BE2C (cell line): ENCODE measurements around the gene CCRL2.

Experiments
- DNase-seq: peaks from one replicate; pipeline ENCODE4 v3.0.0-alpha.2; 2020
- H3K27me3 ChIP-seq: fragments of 250-450 bp; sonication (Bioruptor Pico); 2 replicates; pipeline ENCODE4 v1.5.1; 2020; ENCODE audit warnings: mild to moderate bottlenecking
- H3K36me3 ChIP-seq: fragments of 250-450 bp; sonication (Bioruptor Pico); 2 replicates; pipeline ENCODE4 v1.5.1; 2020; ENCODE audit warnings: mild to moderate bottlenecking
- H3K4me1 ChIP-seq: fragments of 250-450 bp; sonication (Bioruptor Pico); 2 replicates; pipeline ENCODE4 v1.5.1; 2020
- H3K4me3 ChIP-seq: 2 replicates; pipeline ENCODE4 v1.5.1; 2011; ENCODE audit warnings: low read depth, low read length
- H3K9me3 ChIP-seq: fragments of 250-450 bp; sonication (Bioruptor Pico); 2 replicates; pipeline ENCODE4 v1.5.1; 2020
- CTCF ChIP-seq: IDR thresholded peaks from 2 replicates; pipeline ENCODE4 v1.5.1; 2012; ENCODE audit warnings: mild to moderate bottlenecking, low read depth, low read length

CCRL2 gene

GRCh38 chr3:46407970-46408369 is 911 bp downstream of the CCRL2 start:
- Histone ChIP-seq H3K4me1 (no peaks in the 10 kb centered on the region), H3K4me3 (no peak overlapping the region)
- TF ChIP-seq CTCF = no peak

GRCh38 chr3:46408853-46409252 is 1.8 kb downstream of the CCRL2 start:
- no peak overlapping the region for H3K4me3 ChIP-seq
- H3K4me1 ChIP-seq = no peaks in the 10 kb centered on the region
- no peaks in the 10 kb centered on the region for H3K27me3 ChIP-seq
- H3K36me3 ChIP-seq = no peaks in the 10 kb centered on the region
- DNase-seq = no peak
- H3K9me3 ChIP-seq = no peaks in the 10 kb centered on the region
- no peak for TF ChIP-seq CTCF

More at GRCh38 chr3:46407970-46408369, 911 bp downstream of the CCRL2 start:
- H3K36me3 ChIP-seq = no peaks in the 10 kb centered on the region
- no peak for DNase-seq
- no peaks in the 10 kb centered on the region for H3K27me3 ChIP-seq
- no peaks in the 10 kb centered on the region for H3K9me3 ChIP-seq

GRCh38 chr3:46409739-46410489 is 2.9 kb downstream of the CCRL2 start:
- TF ChIP-seq CTCF = no peak
- DNase-seq = no peak
- Histone ChIP-seq H3K27me3 (no peaks in the 10 kb centered on the region), H3K4me1 (no peaks in the 10 kb centered on the region), H3K9me3 (no peaks in the 10 kb centered on the region), H3K4me3 (no peak overlapping the region), H3K36me3 (no peaks in the 10 kb centered on the region)

GRCh38 chr3:46410669-46411068 is 3.6 kb downstream of the CCRL2 start:
- H3K9me3 ChIP-seq = no peaks in the 10 kb centered on the region
- no peaks in the 10 kb centered on the region for H3K4me1 ChIP-seq
- no peaks in the 10 kb centered on the region for H3K27me3 ChIP-seq
- DNase-seq = no peak
- no peaks in the 10 kb centered on the region for H3K36me3 ChIP-seq
- no peak overlapping the region for H3K4me3 ChIP-seq
- TF ChIP-seq CTCF = no peak

GRCh38 chr3:46411271-46411670 is 4.2 kb downstream of the CCRL2 start:
- no peaks in the 10 kb centered on the region for H3K36me3 ChIP-seq
- H3K4me3 ChIP-seq = no peak overlapping the region
- no peaks in the 10 kb centered on the region for H3K27me3 ChIP-seq
- H3K9me3 ChIP-seq = no peaks in the 10 kb centered on the region
- DNase-seq = no peak
- TF ChIP-seq CTCF = no peak
- H3K4me1 ChIP-seq = no peaks in the 10 kb centered on the region

- no peaks in the 10 kb centered on the region for H3K4me1 ChIP-seq
- no peaks in the 10 kb centered on the region for H3K36me3 ChIP-seq
- no peak overlapping the region for H3K4me3 ChIP-seq
- no peaks in the 10 kb centered on the region for H3K9me3 ChIP-seq
- no peak for TF ChIP-seq CTCF
- no peaks in the 10 kb centered on the region for H3K27me3 ChIP-seq
- DNase-seq = no peak
Measured at GRCh38 chr3:46412786-46413298, 5.8 kb downstream of the CCRL2 start.
